Activated T-cell treated with anti-CD3 and anti-CD28 coated beads, Interleukin-2, amount 50 U/mL, for 72 hours (primary cell): Measurements from ENCODE around the gene EMSY. TPM values are rescaled to one million over a fixed set of nuclear protein-coding genes. Genes with fewer than 3 reads are reported as not detected.

Experiments used
- ATAC-seq, 2 donors: fragments of 150-1000 bp; cut with Tn5 transposase; replicated peaks in 1 of 2; 2 replicates each; pipeline ENCODE4 v1.10.0; 2021; ENCODE audit warnings: moderate library complexity in 2 of 2, mild to moderate bottlenecking in 1 of 2
- DNase-seq, 2 donors: peaks; one replicate each; pipeline ENCODE4 v3.0.0; 2021 to 2022; ENCODE audit warnings: mixed read lengths in 1 of 2
- H3K27ac Mint-ChIP-seq: one replicate; pipeline ENCODE4 v1.8.0; 2022; ENCODE audit warnings: mild to moderate bottlenecking, moderate library complexity, mixed read lengths
- H3K27me3 Mint-ChIP-seq: one replicate; pipeline ENCODE4 v1.8.0; 2022; ENCODE audit warnings: low read depth, mixed read lengths
- H3K36me3 Mint-ChIP-seq, 2 donors: one replicate each; pipeline ENCODE4 v1.8.0; 2022; ENCODE audit warnings: mixed read lengths in 2 of 2, mild to moderate bottlenecking in 1 of 2; ENCODE audit not compliant: insufficient read depth in 2 of 2
- H3K4me1 Mint-ChIP-seq: one replicate; pipeline ENCODE4 v1.8.0; 2022; ENCODE audit warnings: low read depth, mixed read lengths
- H3K4me3 Mint-ChIP-seq, 2 donors: one replicate each; pipeline ENCODE4 v1.8.0; 2022; ENCODE audit warnings: mild to moderate bottlenecking in 2 of 2, mixed read lengths in 2 of 2, moderate library complexity in 2 of 2
- H3K9me3 Mint-ChIP-seq, 2 donors: one replicate each; pipeline ENCODE4 v1.8.0; 2022; ENCODE audit warnings: mixed read lengths in 2 of 2
- total RNA-seq, 2 donors: library from RNA; stranded (reverse); gene quantifications; one replicate each; pipeline ENCODE4 v1.2.3, GENCODE V29; 2022

The EMSY gene
- total RNA-seq, 2 donors from 2014 or later: 24.6 to 27.8 TPM

GRCh38 chr11:76601272-76601671 is 156.5 kb downstream of the EMSY start:
- H3K9me3 Mint-ChIP-seq: no peaks in the 10 kb centered on the region
- H3K36me3 Mint-ChIP-seq: no peaks in the 10 kb centered on the region
- ATAC-seq: no peak
- H3K27ac Mint-ChIP-seq: no peak overlapping the region
- H3K4me1 Mint-ChIP-seq: peaks cover 5% of the 10 kb centered on the region
- H3K4me3 Mint-ChIP-seq: no peak overlapping the region
- DNase-seq: no peak
- H3K27me3 Mint-ChIP-seq: peaks cover 7% of the 10 kb centered on the region

- no peak for DNase-seq
- no peak for ATAC-seq
- Mint-ChIP-seq H3K4me3 (no peak overlapping the region), H3K4me1 (peaks cover 5% of the 10 kb centered on the region), H3K27me3 (peaks cover 7% of the 10 kb centered on the region), H3K9me3 (no peaks in the 10 kb centered on the region), H3K36me3 (no peaks in the 10 kb centered on the region), H3K27ac (no peak overlapping the region)
Measured at GRCh38 chr11:76601724-76602123, 156.9 kb downstream of the EMSY start.

GRCh38 chr11:76602431-76602861 is 157.6 kb downstream of the EMSY start:
- DNase-seq (no peak), ATAC-seq (no peak)
- Mint-ChIP-seq H3K4me1 (peaks cover 5% of the 10 kb centered on the region), H3K27me3 (peaks cover 7% of the 10 kb centered on the region), H3K4me3 (no peak overlapping the region), H3K27ac (no peak overlapping the region), H3K9me3 (no peaks in the 10 kb centered on the region), H3K36me3 (no peaks in the 10 kb centered on the region)

Other genes starting within 250 kb of the EMSY start
- under 1 TPM; 0.12 to 0.16 TPM for gene WNT11, start 238.5 kb upstream of the EMSY start, total RNA-seq
- 10 to 100 TPM; 55.9 to 66.6 TPM for gene THAP12, start 63.9 kb upstream of the EMSY start, total RNA-seq
- 1 to 10 TPM; 3.6 to 3.8 TPM for gene GVQW3, start 63.7 kb upstream of the EMSY start, total RNA-seq
- 10 to 100 TPM; 12.5 to 16.4 TPM for gene LRRC32, start 225.7 kb downstream of the EMSY start, total RNA-seq